T-helper 9 cell (primary cell): ENCODE data around the gene SYNGR1.

ENCODE experiments used
- DNase-seq: peaks from one replicate; pipeline ENCODE4 v3.0.0-alpha.2; 2020
- total RNA-seq, 2 donors: gene quantifications; one replicate each; lab custom pipeline; 2026; lab: John Stamatoyannopoulos, UW

Gene SYNGR1
- total RNA-seq = 0 to 0.21 reads per million in 2 donors

GRCh38 chr22:39349967-39350726, at the start of gene SYNGR1:
TSS of gene SYNGR1 (plus strand) at chr22:39349991. CDS start at chr22:39350011, 20 bp downstream.
- no peak for DNase-seq

GRCh38 chr22:39300186-39300830, 49.5 kb upstream of the SYNGR1 start:
- no peak for DNase-seq

GRCh38 chr22:39301108-39301507, 48.7 kb upstream of the SYNGR1 start:
- DNase-seq = no peak

- no peak for DNase-seq
These were observed 47.9 kb upstream of the SYNGR1 start for GRCh38 chr22:39301926-39302325.

GRCh38 chr22:39302431-39302960, 47.3 kb upstream of the SYNGR1 start:
- no peak for DNase-seq

- no peak for DNase-seq
These were observed 46.4 kb upstream of the SYNGR1 start for GRCh38 chr22:39303358-39303757.

- DNase-seq = no peak
These were observed 45.7 kb upstream of the SYNGR1 start for GRCh38 chr22:39303892-39304671.

GRCh38 chr22:39306456-39307361, 43.1 kb upstream of the SYNGR1 start:
- peak; percentile 27 for DNase-seq

- no peak for DNase-seq
These were observed 41.0 kb upstream of the SYNGR1 start for GRCh38 chr22:39308614-39309363.

- DNase-seq = no peak
These were observed 40.4 kb upstream of the SYNGR1 start for GRCh38 chr22:39309364-39309861.

- no peak for DNase-seq
These were observed 39.7 kb upstream of the SYNGR1 start for GRCh38 chr22:39309881-39310714.

- DNase-seq = no peak
These were observed 38.0 kb upstream of the SYNGR1 start for GRCh38 chr22:39311592-39312400.

- DNase-seq = no peak
These were observed 37.4 kb upstream of the SYNGR1 start for GRCh38 chr22:39312410-39312809.

GRCh38 chr22:39313258-39314001, 36.4 kb upstream of the SYNGR1 start:
- no peak for DNase-seq

- DNase-seq = no peak
These were observed 35.4 kb upstream of the SYNGR1 start for GRCh38 chr22:39314251-39314971.

GRCh38 chr22:39315389-39315788, 34.4 kb upstream of the SYNGR1 start:
- DNase-seq = no peak

GRCh38 chr22:39316440-39317083, 33.2 kb upstream of the SYNGR1 start:
- peak; percentile 69 for DNase-seq
